A673 (cell line): ENCODE measurements around the gene INPP5B.

Experiments used
- CTCF ChIP-seq: fragments of 300-800, 200-600 bp; sonication (generic); conservative IDR thresholded peaks from 2 replicates; pipeline ENCODE4 v1.5.1; 2017; ENCODE audit warnings: low read depth, mild to moderate bottlenecking, antibody characterized with exemption, low read length, moderate library complexity, mixed read lengths
- EZH2 ChIP-seq: fragments of 200-600 bp; sonication (generic); IDR thresholded peaks from 2 replicates; pipeline ENCODE4 v1.6.1; 2017; ENCODE audit warnings: borderline replicate concordance, low read depth, mild to moderate bottlenecking, mixed read lengths, antibody characterized with exemption, low read length; ENCODE audit not compliant: poor library complexity, severe bottlenecking

GRCh38 chr1:37987679-37988078, 40.8 kb upstream of the INPP5B start:
- TF ChIP-seq CTCF: no peak
- TF ChIP-seq EZH2: no peak
